Kidney epithelial cell (primary cell): Measurements from ENCODE around the gene LYZL1. TPM values are rescaled to one million over a fixed set of nuclear protein-coding genes. Genes with fewer than 3 reads are reported as not detected.

Source experiments
- DNase-seq: peaks from one replicate; pipeline ENCODE4 v3.0.0-alpha.2; 2010; ENCODE audit warnings: low read depth
- H3K27me3 ChIP-seq: 2 replicates; pipeline ENCODE4 v1.6.0; 2011; ENCODE audit warnings: low read length; ENCODE audit not compliant: control insufficient read depth, insufficient read depth
- H3K36me3 ChIP-seq: 2 replicates; pipeline ENCODE4 v1.5.1; 2011; ENCODE audit warnings: low read length; ENCODE audit not compliant: control insufficient read depth, insufficient read depth
- H3K4me3 ChIP-seq: 2 replicates; pipeline ENCODE4 v1.5.1; 2011; ENCODE audit warnings: low read depth, mild to moderate bottlenecking, control low read depth, low read length
- CTCF ChIP-seq: IDR thresholded peaks from 2 replicates; pipeline ENCODE4 v1.5.1; 2011; ENCODE audit warnings: mild to moderate bottlenecking, moderate library complexity, low read length, control low read depth, inconsistent platforms; ENCODE audit not compliant: insufficient read depth, poor library complexity, severe bottlenecking
- total RNA-seq: library from RNA; depleted of rRNA; stranded (reverse); fragments of >200 nt; gene quantifications from 2 replicates; pipeline ENCODE4 v1.2.3, GENCODE V29; 2015

The LYZL1 gene
- total RNA-seq, 1 donor from 2014 or later: not detected

- Histone ChIP-seq H3K27me3 (no peaks in the 10 kb centered on the region), H3K36me3 (no peaks in the 10 kb centered on the region), H3K4me3 (no peak overlapping the region)
- no peak for DNase-seq
- no peak for TF ChIP-seq CTCF
Measured at GRCh38 chr10:29266641-29267040, 22.2 kb upstream of the LYZL1 start.

GRCh38 chr10:29268011-29268410, 20.9 kb upstream of the LYZL1 start:
- H3K27me3 ChIP-seq: no peaks in the 10 kb centered on the region
- DNase-seq: no peak
- no peak for TF ChIP-seq CTCF

GRCh38 chr10:29269486-29269885, 19.4 kb upstream of the LYZL1 start:
- Histone ChIP-seq H3K36me3 (no peaks in the 10 kb centered on the region), H3K27me3 (no peaks in the 10 kb centered on the region), H3K4me3 (no peak overlapping the region)
- no peak for DNase-seq
- TF ChIP-seq CTCF: no peak

More at GRCh38 chr10:29268011-29268410, 20.9 kb upstream of the LYZL1 start:
- no peak overlapping the region for H3K4me3 ChIP-seq
- no peaks in the 10 kb centered on the region for H3K36me3 ChIP-seq

GRCh38 chr10:29270883-29271282, 18.0 kb upstream of the LYZL1 start:
- no peak for DNase-seq
- TF ChIP-seq CTCF: no peak
- no peaks in the 10 kb centered on the region for H3K27me3 ChIP-seq

GRCh38 chr10:29271877-29272276, 17.0 kb upstream of the LYZL1 start:
- DNase-seq: no peak

More at GRCh38 chr10:29270883-29271282, 18.0 kb upstream of the LYZL1 start:
- no peaks in the 10 kb centered on the region for H3K36me3 ChIP-seq
- H3K4me3 ChIP-seq: no peak overlapping the region

More at GRCh38 chr10:29271877-29272276, 17.0 kb upstream of the LYZL1 start:
- TF ChIP-seq CTCF: no peak
- Histone ChIP-seq H3K36me3 (no peaks in the 10 kb centered on the region), H3K27me3 (no peaks in the 10 kb centered on the region), H3K4me3 (no peak overlapping the region)
